Fibroblast of lung (primary cell): ENCODE results near the gene NMNAT2. TPM values are rescaled to one million over a fixed set of nuclear protein-coding genes. Genes with fewer than 3 reads are reported as not detected.

Experiments used
- DNase-seq, 2 donors: peaks; one replicate each; pipeline versions ENCODE4 v3.0.0 to v3.0.0-alpha.2; 2010; ENCODE audit warnings: low read depth in 2 of 2
- H2AFZ ChIP-seq: 2 replicates; pipeline ENCODE4 v1.5.1; 2012; ENCODE audit warnings: low read length, control low read depth, inconsistent platforms
- H3K27ac ChIP-seq: 2 replicates; pipeline ENCODE4 v1.5.1; 2011; ENCODE audit warnings: low read length, control low read depth; ENCODE audit not compliant: insufficient read depth
- H3K27me3 ChIP-seq: 2 replicates; pipeline ENCODE4 v1.5.1; 2011; ENCODE audit warnings: mild to moderate bottlenecking, low read length; ENCODE audit not compliant: control insufficient read depth, insufficient read depth
- H3K36me3 ChIP-seq: 2 replicates; pipeline ENCODE4 v1.5.1; 2011; ENCODE audit warnings: low read length; ENCODE audit not compliant: control insufficient read depth, insufficient read depth
- H3K4me1 ChIP-seq: 2 replicates; pipeline ENCODE4 v1.5.1; 2011; ENCODE audit warnings: low read length; ENCODE audit not compliant: control insufficient read depth, insufficient read depth; ENCODE audit errors: extremely low read depth
- H3K4me2 ChIP-seq: 2 replicates; pipeline ENCODE4 v1.5.1; 2011; ENCODE audit warnings: low read length, control low read depth; ENCODE audit not compliant: insufficient read depth; ENCODE audit errors: extremely low read depth
- H3K4me3 ChIP-seq, 4 experiments: fragments of 200-600 bp in 1 of 4; sonication (generic) in 1 of 4; replicated peaks in 1 of 4; 2 replicates each; pipeline ENCODE4 v1.5.1; 2011 to 2016; ENCODE audit warnings: low read length in 4 of 4, low read depth in 3 of 4, mild to moderate bottlenecking in 3 of 4, control low read depth in 2 of 4, inconsistent platforms in 1 of 4, mixed read lengths in 1 of 4; ENCODE audit not compliant: insufficient read depth in 1 of 4; ENCODE audit errors: control extremely low read depth in 1 of 4
- H3K79me2 ChIP-seq: 2 replicates; pipeline ENCODE4 v1.5.1; 2012; ENCODE audit warnings: mild to moderate bottlenecking, low read length, inconsistent platforms; ENCODE audit not compliant: control insufficient read depth, insufficient read depth
- H3K9ac ChIP-seq: 2 replicates; pipeline ENCODE4 v1.5.1; 2011; ENCODE audit warnings: mild to moderate bottlenecking, low read length, control low read depth; ENCODE audit not compliant: insufficient read depth
- H3K9me3 ChIP-seq: 2 replicates; pipeline ENCODE4 v1.5.1; 2012; ENCODE audit warnings: low read depth, low read length; ENCODE audit not compliant: control insufficient read depth, insufficient read depth
- H4K20me1 ChIP-seq: 2 replicates; pipeline ENCODE4 v1.5.1; 2011; ENCODE audit warnings: low read length; ENCODE audit not compliant: control insufficient read depth, insufficient read depth; ENCODE audit errors: extremely low read depth
- EZH2 ChIP-seq: IDR thresholded peaks from 2 replicates; pipeline ENCODE4 v1.5.1; 2012; ENCODE audit warnings: low read length, control low read depth, mild to moderate bottlenecking; ENCODE audit errors: missing control alignments
- polyA plus RNA-seq, 2 donors: library from polyadenylated mRNA; depleted of rRNA in 1 of 2; stranded (reverse) in 1 of 2; unstranded in 1 of 2; fragments of >200 nt; gene quantifications; 2 replicates each; pipeline ENCODE4 v1.2.1, GENCODE V29; 2011 to 2012; ENCODE audit warnings: missing spikeins in 1 of 2
- total RNA-seq: library from RNA; depleted of rRNA; stranded (reverse); fragments of >200 nt; gene quantifications from 2 replicates; pipeline ENCODE4 v1.2.1, GENCODE V29; 2014
- TF ChIP-seq, protein P1 (sequence below), 2 donors: IDR thresholded peaks in 1 of 2; conservative IDR thresholded peaks in 1 of 2; 1 replicate in 1 of 2; 2 replicates in 1 of 2; pipeline ENCODE4 v1.5.1; 2011 to 2012; ENCODE audit warnings: low read length in 2 of 2, control low read depth in 1 of 2, inconsistent platforms in 1 of 2, low read depth in 1 of 2, mild to moderate bottlenecking in 1 of 2

Gene NMNAT2
- total and polyA plus RNA-seq, 2 donors (not counting 1 experiment from before 2014, with no cell fraction given) = under 0.01 to 0.61 TPM

GRCh38 chr1:183259924-183260323 is 158.3 kb downstream of the NMNAT2 start:
- H3K9ac ChIP-seq = no peak overlapping the region
- H3K4me1 ChIP-seq = no peaks in the 10 kb centered on the region
- no peak overlapping the region for H3K4me3 ChIP-seq
- no peak overlapping the region for H3K27ac ChIP-seq
- no peak overlapping the region for H3K4me2 ChIP-seq
- H3K79me2 ChIP-seq = no peaks in the 10 kb centered on the region
- TF ChIP-seq, protein P1, sequence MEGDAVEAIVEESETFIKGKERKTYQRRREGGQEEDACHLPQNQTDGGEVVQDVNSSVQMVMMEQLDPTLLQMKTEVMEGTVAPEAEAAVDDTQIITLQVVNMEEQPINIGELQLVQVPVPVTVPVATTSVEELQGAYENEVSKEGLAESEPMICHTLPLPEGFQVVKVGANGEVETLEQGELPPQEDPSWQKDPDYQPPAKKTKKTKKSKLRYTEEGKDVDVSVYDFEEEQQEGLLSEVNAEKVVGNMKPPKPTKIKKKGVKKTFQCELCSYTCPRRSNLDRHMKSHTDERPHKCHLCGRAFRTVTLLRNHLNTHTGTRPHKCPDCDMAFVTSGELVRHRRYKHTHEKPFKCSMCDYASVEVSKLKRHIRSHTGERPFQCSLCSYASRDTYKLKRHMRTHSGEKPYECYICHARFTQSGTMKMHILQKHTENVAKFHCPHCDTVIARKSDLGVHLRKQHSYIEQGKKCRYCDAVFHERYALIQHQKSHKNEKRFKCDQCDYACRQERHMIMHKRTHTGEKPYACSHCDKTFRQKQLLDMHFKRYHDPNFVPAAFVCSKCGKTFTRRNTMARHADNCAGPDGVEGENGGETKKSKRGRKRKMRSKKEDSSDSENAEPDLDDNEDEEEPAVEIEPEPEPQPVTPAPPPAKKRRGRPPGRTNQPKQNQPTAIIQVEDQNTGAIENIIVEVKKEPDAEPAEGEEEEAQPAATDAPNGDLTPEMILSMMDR (conservative IDR thresholded peaks at IDR 0.05 in 1 of 2, IDR thresholded peaks at IDR 0.05 in 1 of 2; ENCODE audit: low read depth in 1 of 2, low read length in 2 of 2) = no peak
- TF ChIP-seq EZH2 = no peak
- H3K36me3 ChIP-seq = no peaks in the 10 kb centered on the region
- no peaks in the 10 kb centered on the region for H4K20me1 ChIP-seq
- no peak overlapping the region for H2AFZ ChIP-seq
- no peaks in the 10 kb centered on the region for H3K9me3 ChIP-seq
- DNase-seq = no peak
- no peaks in the 10 kb centered on the region for H3K27me3 ChIP-seq

DNA sequence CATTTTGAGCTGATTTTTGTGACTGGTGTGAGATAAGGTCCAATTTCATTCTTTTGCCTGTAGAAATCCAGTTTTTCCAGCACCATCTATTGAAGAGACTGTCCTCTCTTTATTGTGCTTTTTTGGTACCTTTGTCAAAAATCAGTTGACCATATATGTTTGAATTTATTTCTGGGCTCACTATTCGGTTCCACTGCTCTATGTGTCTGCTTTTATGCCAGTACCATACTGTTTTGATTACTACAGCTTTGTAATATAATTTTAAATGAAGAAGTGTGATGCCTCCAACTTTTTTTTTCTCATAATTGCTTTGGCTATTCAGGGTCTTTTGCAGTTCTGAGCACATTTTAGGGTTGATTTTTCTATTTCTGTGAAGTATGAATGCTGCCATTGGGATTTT is 163.1 kb downstream of the NMNAT2 start:
- Histone ChIP-seq H3K27ac (no peak overlapping the region), H3K9ac (no peak overlapping the region), H3K4me1 (no peaks in the 10 kb centered on the region), H3K4me3 (no peak overlapping the region), H3K9me3 (no peaks in the 10 kb centered on the region), H3K4me2 (no peak overlapping the region), H2AFZ (no peak overlapping the region), H3K79me2 (no peaks in the 10 kb centered on the region), H3K27me3 (no peaks in the 10 kb centered on the region), H3K36me3 (no peaks in the 10 kb centered on the region), H4K20me1 (no peaks in the 10 kb centered on the region)
- TF ChIP-seq, protein P1 (conservative IDR thresholded peaks at IDR 0.05 in 1 of 2, IDR thresholded peaks at IDR 0.05 in 1 of 2; ENCODE audit: low read depth in 1 of 2, low read length in 2 of 2) = no peak
- TF ChIP-seq EZH2 = no peak
- DNase-seq = no peak

- Histone ChIP-seq H3K4me3 (no peak overlapping the region), H3K27ac (no peak overlapping the region), H3K9ac (no peak overlapping the region), H3K9me3 (no peaks in the 10 kb centered on the region), H3K79me2 (no peaks in the 10 kb centered on the region), H4K20me1 (no peaks in the 10 kb centered on the region), H3K27me3 (no peaks in the 10 kb centered on the region), H3K4me1 (no peaks in the 10 kb centered on the region), H3K4me2 (no peak overlapping the region), H2AFZ (no peak overlapping the region), H3K36me3 (no peaks in the 10 kb centered on the region)
- no peak for DNase-seq
- TF ChIP-seq EZH2 = no peak
- TF ChIP-seq, protein P1 (conservative IDR thresholded peaks at IDR 0.05 in 1 of 2, IDR thresholded peaks at IDR 0.05 in 1 of 2; ENCODE audit: low read depth in 1 of 2, low read length in 2 of 2) = no peak
Observed at GRCh38 chr1:183251959-183252450, 166.2 kb downstream of the NMNAT2 start.
